ENCODE data around the gene CACNA1C. TPM values are rescaled to one million over a fixed set of nuclear protein-coding genes. Genes with fewer than 3 reads are reported as not detected.

Gene CACNA1C
- total RNA-seq, 1 experiment from 2014 or later, result 1.1 TPM

DNA sequence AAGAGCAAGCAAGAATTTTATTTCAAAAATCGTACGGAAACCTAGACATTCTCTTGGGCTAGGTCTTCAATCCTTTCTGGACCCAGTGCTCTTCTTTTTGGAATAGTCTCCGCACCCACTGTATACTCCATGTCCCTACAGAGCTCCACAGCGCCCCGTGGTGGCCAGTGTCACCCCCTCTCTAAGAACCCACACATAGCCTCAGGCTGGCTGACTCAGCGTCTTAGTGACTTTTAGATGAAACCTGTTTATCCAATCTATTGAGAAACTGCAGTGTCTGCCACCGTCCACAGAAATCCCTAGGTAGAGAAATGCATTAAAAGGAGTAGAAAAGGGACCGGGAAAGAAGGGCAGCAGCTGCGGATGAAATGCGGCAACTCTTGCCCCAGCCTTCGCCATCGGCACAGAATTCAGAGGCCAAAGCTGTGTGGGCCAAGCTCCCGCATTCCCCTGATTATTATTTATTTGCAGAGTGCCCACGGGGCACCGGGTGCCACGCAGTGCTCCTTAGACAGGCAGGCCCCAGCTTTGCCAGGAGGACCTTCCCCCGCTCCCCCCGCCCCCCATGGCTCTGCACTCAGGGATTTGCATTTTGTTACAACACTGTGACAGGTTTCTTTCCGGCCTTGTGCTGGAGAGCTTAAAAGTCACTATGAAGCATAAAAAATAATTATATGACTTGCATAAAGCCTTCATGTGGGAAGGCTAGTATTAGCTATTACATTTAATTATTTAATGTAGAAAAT lies 571.9 kb downstream of the CACNA1C start:
- Histone ChIP-seq H2BK15ac (ENCODE audit: low read depth, low read length) (no peak overlapping the region), H4K5ac (ENCODE audit: insufficient read length, low read depth, low read length) (no peak overlapping the region), H3K27ac (ENCODE audit: insufficient read length, low read depth, low read length) (no peak overlapping the region), H3K4me2 (ENCODE audit: insufficient read depth, insufficient read length, low read length) (no peak overlapping the region), H4K20me1 (ENCODE audit: control insufficient read depth, insufficient read depth, insufficient read length) (no peaks in the 10 kb centered on the region), H3K4me1 (ENCODE audit: insufficient read depth, low read length) (peaks cover 7% of the 10 kb centered on the region), H3K23ac (ENCODE audit: insufficient read length, low read depth, low read length) (no peak overlapping the region), H3K23me2 (ENCODE audit: insufficient read length, low read depth, low read length, poor library complexity, severe bottlenecking) (no peaks in the 10 kb centered on the region), H2BK120ac (ENCODE audit: low read depth, low read length, poor library complexity, severe bottlenecking) (no peak overlapping the region), H2BK20ac (ENCODE audit: low read depth, low read length, poor library complexity, severe bottlenecking) (no peak overlapping the region), H3K79me2 (ENCODE audit: insufficient read depth, low read length) (no peaks in the 10 kb centered on the region), H3K56ac (ENCODE audit: insufficient read length, low read depth, low read length) (no peak overlapping the region), H2AFZ (ENCODE audit: low read length) (no peak overlapping the region), H2AK5ac (ENCODE audit: insufficient read length, low read length) (no peak overlapping the region), H3K9ac (ENCODE audit: extremely low read depth, insufficient read length, low read length) (no peak overlapping the region), H2BK12ac (ENCODE audit: insufficient read length, low read depth, low read length) (no peak overlapping the region), H3K18ac (ENCODE audit: insufficient read length, low read depth, low read length) (peak overlapping the region; percentile 19), H3K14ac (ENCODE audit: insufficient read depth, low read length) (no peak overlapping the region), H4K8ac (replicated peaks; ENCODE audit: insufficient read length, low read depth, low read length) (no peak overlapping the region), H3T11ph (ENCODE audit: low read length) (no peak overlapping the region), H3K79me1 (ENCODE audit: insufficient read depth, low read depth, low read length, poor library complexity, severe bottlenecking) (no peaks in the 10 kb centered on the region), H2BK5ac (ENCODE audit: insufficient read length, low read length) (no peak overlapping the region), H3K9me3 (ENCODE audit: control insufficient read depth, low read depth, low read length) (no peaks in the 10 kb centered on the region), H4K91ac (ENCODE audit: insufficient read length, low read depth, low read length) (no peak overlapping the region), H3K27me3 (ENCODE audit: insufficient read depth, low read length) (no peaks in the 10 kb centered on the region; the same call in 1 of the 2 replicates), H3K4ac (ENCODE audit: low read depth, low read length) (no peak overlapping the region; the same call in 1 of the 2 replicates)
- H3K27ac Mint-ChIP-seq, result peak overlapping the region; percentile 74 to 95 (median 90); a peak in 6 of 7 replicates
- DNase-seq, result peak; percentile 87
- H3K9me3 Mint-ChIP-seq, result no peaks in the 10 kb centered on the region; a peak in 1 of 5 replicates
- H3K36me3 Mint-ChIP-seq (ENCODE audit: insufficient read depth in 1 of 3, low read depth in 3 of 3), result no peaks in the 10 kb centered on the region
- TF ChIP-seq, protein P1, sequence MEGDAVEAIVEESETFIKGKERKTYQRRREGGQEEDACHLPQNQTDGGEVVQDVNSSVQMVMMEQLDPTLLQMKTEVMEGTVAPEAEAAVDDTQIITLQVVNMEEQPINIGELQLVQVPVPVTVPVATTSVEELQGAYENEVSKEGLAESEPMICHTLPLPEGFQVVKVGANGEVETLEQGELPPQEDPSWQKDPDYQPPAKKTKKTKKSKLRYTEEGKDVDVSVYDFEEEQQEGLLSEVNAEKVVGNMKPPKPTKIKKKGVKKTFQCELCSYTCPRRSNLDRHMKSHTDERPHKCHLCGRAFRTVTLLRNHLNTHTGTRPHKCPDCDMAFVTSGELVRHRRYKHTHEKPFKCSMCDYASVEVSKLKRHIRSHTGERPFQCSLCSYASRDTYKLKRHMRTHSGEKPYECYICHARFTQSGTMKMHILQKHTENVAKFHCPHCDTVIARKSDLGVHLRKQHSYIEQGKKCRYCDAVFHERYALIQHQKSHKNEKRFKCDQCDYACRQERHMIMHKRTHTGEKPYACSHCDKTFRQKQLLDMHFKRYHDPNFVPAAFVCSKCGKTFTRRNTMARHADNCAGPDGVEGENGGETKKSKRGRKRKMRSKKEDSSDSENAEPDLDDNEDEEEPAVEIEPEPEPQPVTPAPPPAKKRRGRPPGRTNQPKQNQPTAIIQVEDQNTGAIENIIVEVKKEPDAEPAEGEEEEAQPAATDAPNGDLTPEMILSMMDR (conservative IDR thresholded peaks at IDR 0.05), result peak; percentile 93
- H3K4me1 Mint-ChIP-seq, result peaks cover 27 to 30% of the 10 kb centered on the region in 2 experiments
- no peak overlapping the region; a peak in 1 of 5 replicates for H3K4me3 Mint-ChIP-seq
- no CpG with 5 or more reads among the region's 19 CpGs for WGBS (ENCODE audit: extremely low coverage, insufficient read length, low lambda C conversion rate)
- H3K27me3 Mint-ChIP-seq (ENCODE audit: low read depth), result peaks cover 22% of the 10 kb centered on the region

Data from H9 (cell line).